GM12878 (cell line): ENCODE results near the gene HOXD3.

ENCODE experiments used
- CTCF ChIP-seq, 3 experiments: IDR thresholded peaks in 2 of 3; conservative IDR thresholded peaks in 1 of 3; 2 replicates each; pipeline ENCODE4 v1.5.1; 2011; ENCODE audit warnings: low read depth in 3 of 3, low read length in 3 of 3, mild to moderate bottlenecking in 3 of 3, control low read depth in 2 of 3, moderate library complexity in 2 of 3, inconsistent platforms in 1 of 3, mixed read lengths in 1 of 3; ENCODE audit not compliant: control insufficient read depth in 2 of 3, insufficient read depth in 1 of 3; ENCODE audit errors: extremely low read depth in 1 of 3
- EZH2 ChIP-seq: IDR thresholded peaks from 2 replicates; pipeline ENCODE4 v1.6.1; 2012; ENCODE audit warnings: low read depth, mild to moderate bottlenecking, control low read depth, inconsistent platforms, low read length, borderline replicate concordance; ENCODE audit not compliant: control insufficient read depth
- HCFC1 ChIP-seq: fragments of 150-350 bp; IDR thresholded peaks from 2 replicates; pipeline ENCODE4 v1.6.1; 2014; ENCODE audit warnings: low read length
- JUND ChIP-seq: IDR thresholded peaks from 2 replicates; pipeline ENCODE4 v1.6.1; 2012; ENCODE audit warnings: low read depth, mild to moderate bottlenecking, low read length, improper control_type of control experiment, moderate library complexity
- NFYB ChIP-seq: IDR thresholded peaks from 2 replicates; pipeline ENCODE4 v1.6.1; 2011; ENCODE audit warnings: low read depth, mild to moderate bottlenecking, low read length, improper control_type of control experiment, moderate library complexity; ENCODE audit not compliant: insufficient read depth
- PBX3 ChIP-seq: IDR thresholded peaks from 2 replicates; pipeline ENCODE4 v1.6.1; 2011; ENCODE audit warnings: mild to moderate bottlenecking, low read depth, low read length, moderate library complexity; ENCODE audit not compliant: insufficient replicate concordance
- POLR2A ChIP-seq: IDR thresholded peaks from 2 replicates; pipeline ENCODE4 v1.6.1; 2011; ENCODE audit warnings: low read depth, mild to moderate bottlenecking, low read length
- TAF1 ChIP-seq: IDR thresholded peaks from 2 replicates; pipeline ENCODE4 v1.6.1; 2011; ENCODE audit warnings: mild to moderate bottlenecking, low read depth, low read length, borderline replicate concordance
- TCF12 ChIP-seq: IDR thresholded peaks from 2 replicates; pipeline ENCODE4 v1.6.1; 2011; ENCODE audit warnings: low read depth, mild to moderate bottlenecking, low read length

- TF ChIP-seq CTCF (IDR thresholded peaks at IDR 0.05 in 2 of 3, conservative IDR thresholded peaks at IDR 0.05 in 1 of 3; ENCODE audit: control insufficient read depth in 2 of 3, extremely low read depth in 1 of 3, insufficient read depth in 1 of 3, low read depth in 3 of 3, low read length in 3 of 3), result no peak
- no peak for TF ChIP-seq TCF12
- TF ChIP-seq POLR2A, result no peak
- TF ChIP-seq TAF1, result no peak
- TF ChIP-seq NFYB, result no peak
- TF ChIP-seq EZH2, result no peak
- TF ChIP-seq HCFC1, result no peak
- TF ChIP-seq PBX3, result no peak
- no peak for TF ChIP-seq JUND
Measured at GRCh38 chr2:176160986-176161824, 4.1 kb downstream of the HOXD3 start.
